Left cardiac atrium (tissue), 4 donors: Measurements from ENCODE around the gene CFAP90. TPM values are rescaled to one million over a fixed set of nuclear protein-coding genes. Genes with fewer than 3 reads are reported as not detected.

Source experiments
- ATAC-seq, 2 donors: fragments of 200-7000 bp; cut with Tn5 transposase; one replicate each; pipeline ENCODE4 v1.9.1; 2020; ENCODE audit warnings: mild to moderate bottlenecking in 2 of 2, moderate library complexity in 2 of 2
- DNase-seq: peaks from one replicate; pipeline ENCODE4 v3.0.0-alpha.2; 2020
- intact Hi-C, 2 donors: fragments of 100-400 bp; cut with DNase I; formaldehyde crosslinking; loops; one replicate each; pipeline versions ENCODE4 v1.14.1 to v1.15.1; 2022 to 2023
- total RNA-seq, 2 donors: library from RNA; stranded (reverse); fragmentation: NEBNext Ultra II Directional; extraction: Animal tissue kit (Norgen Biotek cat#: 25700); gene quantifications; one replicate each; pipeline ENCODE4 v1.2.1, GENCODE V29; 2021
- donor health status: DM: no; HTN: yes; CAD: no.
- donor health status: DM: no; HTN: yes; CAD: no; lungs with severe emphysema.
- donor health status: DM: yes; HTN: yes; CAD: no.
- donor health status: Dilated cardiomyopathy.

Gene CFAP90
- total RNA-seq, 2 donors from 2014 or later: 0.15 to 0.16 TPM

GRCh38 chr5:7794823-7795222 is 56.1 kb downstream of the CFAP90 start:
- ATAC-seq (no peak), DNase-seq (no peak)
- intact Hi-C loops: no loop called here

- intact Hi-C loops: no loop called here
- ATAC-seq (no peak), DNase-seq (no peak)
Observed at GRCh38 chr5:7794311-7794710, 56.6 kb downstream of the CFAP90 start.

GRCh38 chr5:7793895-7794294 is 57.0 kb downstream of the CFAP90 start:
- intact Hi-C loops: no loop called here
- ATAC-seq (no peak), DNase-seq (no peak)

- intact Hi-C loops: no loop called here
- DNase-seq (no peak), ATAC-seq (no peak)
Observed at GRCh38 chr5:7789567-7789966, 61.4 kb downstream of the CFAP90 start.

GRCh38 chr5:7787770-7788169 is 63.2 kb downstream of the CFAP90 start:
- DNase-seq (no peak), ATAC-seq (no peak)
- intact Hi-C loops: no loop called here

GRCh38 chr5:7784683-7785380 is 66.1 kb downstream of the CFAP90 start:
- intact Hi-C loops: no loop called here
- DNase-seq (no peak), ATAC-seq (no peak)

GRCh38 chr5:7781899-7782298 is 69.0 kb downstream of the CFAP90 start:
- DNase-seq (no peak), ATAC-seq (no peak)
- intact Hi-C loops: no loop called here

Other genes with a start within 250 kb of the CFAP90 start
- gene FASTKD3, start 17.9 kb upstream of the CFAP90 start, total RNA-seq: 1 to 10 TPM; 5.4 to 6.8 TPM
- 10 to 100 TPM; 27.8 to 45.2 TPM for gene MTRR, start 18.0 kb upstream of the CFAP90 start, total RNA-seq